Measurements from ENCODE around the gene TRIM7.

TRIM7 gene

GRCh38 chr5:181145133-181145532 is 59.9 kb downstream of the TRIM7 start:
- TF ChIP-seq, protein P1, sequence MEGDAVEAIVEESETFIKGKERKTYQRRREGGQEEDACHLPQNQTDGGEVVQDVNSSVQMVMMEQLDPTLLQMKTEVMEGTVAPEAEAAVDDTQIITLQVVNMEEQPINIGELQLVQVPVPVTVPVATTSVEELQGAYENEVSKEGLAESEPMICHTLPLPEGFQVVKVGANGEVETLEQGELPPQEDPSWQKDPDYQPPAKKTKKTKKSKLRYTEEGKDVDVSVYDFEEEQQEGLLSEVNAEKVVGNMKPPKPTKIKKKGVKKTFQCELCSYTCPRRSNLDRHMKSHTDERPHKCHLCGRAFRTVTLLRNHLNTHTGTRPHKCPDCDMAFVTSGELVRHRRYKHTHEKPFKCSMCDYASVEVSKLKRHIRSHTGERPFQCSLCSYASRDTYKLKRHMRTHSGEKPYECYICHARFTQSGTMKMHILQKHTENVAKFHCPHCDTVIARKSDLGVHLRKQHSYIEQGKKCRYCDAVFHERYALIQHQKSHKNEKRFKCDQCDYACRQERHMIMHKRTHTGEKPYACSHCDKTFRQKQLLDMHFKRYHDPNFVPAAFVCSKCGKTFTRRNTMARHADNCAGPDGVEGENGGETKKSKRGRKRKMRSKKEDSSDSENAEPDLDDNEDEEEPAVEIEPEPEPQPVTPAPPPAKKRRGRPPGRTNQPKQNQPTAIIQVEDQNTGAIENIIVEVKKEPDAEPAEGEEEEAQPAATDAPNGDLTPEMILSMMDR (IDR thresholded peaks at IDR 0.05) = no peak
- Histone ChIP-seq H3K4me2 (ENCODE audit: low read length) (no peak overlapping the region), H3K27ac (no peak overlapping the region), H2AFZ (no peak overlapping the region), H3K79me2 (no peaks in the 10 kb centered on the region), H3K36me3 (ENCODE audit: control insufficient read depth, insufficient read depth, low read length) (no peaks in the 10 kb centered on the region), H3K4me3 (ENCODE audit: low read depth, low read length) (no peak overlapping the region), H3K27me3 (ENCODE audit: control insufficient read depth, insufficient read depth, low read length) (no peaks in the 10 kb centered on the region), H3K9me3 (ENCODE audit: control insufficient read depth, low read length) (no peaks in the 10 kb centered on the region), H3K4me1 (no peaks in the 10 kb centered on the region), H3K9ac (no peak overlapping the region)
